BJ (cell line): Measurements from ENCODE around the gene ETF1. TPM values are rescaled to one million over a fixed set of nuclear protein-coding genes. Genes with fewer than 3 reads are reported as not detected.

Experiments
- CTCF ChIA-PET: fragments of 350-600 bp; formaldehyde crosslinking; extraction: SDS; loops from one replicate; lab custom pipeline; 2021; ENCODE audit warnings: antibody characterized with exemption, inconsistent platforms; lab: Yijun Ruan, JAX
- POLR2A ChIA-PET: fragments of 300-600 bp; sonication (Branson Sonifier 250); formaldehyde crosslinking; extraction: SDS; loops from one replicate; lab custom pipeline; 2021; ENCODE audit warnings: antibody characterized with exemption; lab: Charles Lee
- DNase-seq: peaks from one replicate; pipeline ENCODE4 v3.0.0-alpha.2; 2011; ENCODE audit warnings: low read depth
- H3K27me3 ChIP-seq: 2 replicates; pipeline ENCODE4 v1.6.0; 2011; ENCODE audit warnings: low read length; ENCODE audit not compliant: control insufficient read depth, insufficient read depth
- H3K36me3 ChIP-seq: 2 replicates; pipeline ENCODE4 v1.5.1; 2011; ENCODE audit warnings: low read length; ENCODE audit not compliant: control insufficient read depth, insufficient read depth
- H3K4me3 ChIP-seq: 2 replicates; pipeline ENCODE4 v1.5.1; 2011; ENCODE audit warnings: low read depth, mild to moderate bottlenecking, control low read depth, low read length
- CTCF ChIP-seq: IDR thresholded peaks from 2 replicates; pipeline ENCODE4 v1.5.1; 2011; ENCODE audit warnings: low read depth, mild to moderate bottlenecking, control low read depth, inconsistent platforms, low read length, moderate library complexity; ENCODE audit not compliant: insufficient read depth
- polyA plus RNA-seq: library from polyadenylated mRNA; depleted of rRNA; stranded (reverse); fragments of >200 nt; gene quantifications from 2 replicates; pipeline ENCODE4 v1.2.3, GENCODE V29; 2011

Gene ETF1
- polyA plus RNA-seq, 1 experiment, result 52.4 TPM

- CTCF ChIA-PET, result no interaction called here
- Histone ChIP-seq H3K27me3 (no peaks in the 10 kb centered on the region), H3K36me3 (peaks cover 34% of the 10 kb centered on the region), H3K4me3 (no peak overlapping the region)
- no peak for TF ChIP-seq CTCF
- POLR2A ChIA-PET, result no interaction called here
- no peak for DNase-seq
Measured at GRCh38 chr5:138569782-138570181, 26.7 kb upstream of the ETF1 start.

- peaks cover 37% of the 10 kb centered on the region for H3K36me3 ChIP-seq
- POLR2A ChIA-PET, result no interaction called here
- H3K4me3 ChIP-seq, result no peak overlapping the region
- DNase-seq, result no peak
- CTCF ChIA-PET, result interaction anchor here (0.7 to 1.6 kb wide), 5 partner anchors 11 to 118 kb away, joined by 3 to 4 read pairs (median 3); no protein-coding TSS in a partner anchor
- no peak for TF ChIP-seq CTCF
- no peaks in the 10 kb centered on the region for H3K27me3 ChIP-seq
Measured at GRCh38 chr5:138568061-138568824, 25.2 kb upstream of the ETF1 start.

- no peak for DNase-seq
- ChIA-PET CTCF (interaction anchor here (1.0 to 3.6 kb wide), 2 partner anchors 10 to 18 kb away, joined by 3 to 12 read pairs; no protein-coding TSS in a partner anchor), POLR2A (no interaction called here)
- TF ChIP-seq CTCF, result no peak
- Histone ChIP-seq H3K27me3 (no peaks in the 10 kb centered on the region), H3K4me3 (no peak overlapping the region), H3K36me3 (peaks cover 31% of the 10 kb centered on the region)
Measured at GRCh38 chr5:138566792-138567191, 23.8 kb upstream of the ETF1 start.

- Histone ChIP-seq H3K36me3 (peaks cover 27% of the 10 kb centered on the region), H3K27me3 (no peaks in the 10 kb centered on the region), H3K4me3 (no peak overlapping the region)
- no peak for DNase-seq
- ChIA-PET CTCF (interaction anchor here (0.8 to 3.6 kb wide), 2 partner anchors 10 to 17 kb away, joined by 3 to 12 read pairs; partner anchors contain the start of gene HSPA9), POLR2A (no interaction called here)
- TF ChIP-seq CTCF, result no peak
Measured at GRCh38 chr5:138565100-138565821, 22.2 kb upstream of the ETF1 start.

- ChIA-PET POLR2A (no interaction called here), CTCF (interaction anchor here (3.6 kb wide), 1 partner anchor 16 kb away, joined by 12 read pairs; no protein-coding TSS in a partner anchor)
- no peak for DNase-seq
- Histone ChIP-seq H3K36me3 (peaks cover 27% of the 10 kb centered on the region), H3K27me3 (no peaks in the 10 kb centered on the region), H3K4me3 (no peak overlapping the region)
- TF ChIP-seq CTCF, result no peak
Measured at GRCh38 chr5:138564242-138564641, 21.2 kb upstream of the ETF1 start.
